AG09319 (cell line): ENCODE data around the gene DARS1.

ENCODE experiments used
- DNase-seq: peaks from one replicate; pipeline ENCODE4 v3.0.0-alpha.2; 2010; ENCODE audit warnings: low read depth; ENCODE audit errors: extremely low read depth
- TF ChIP-seq, protein P1 (sequence below): IDR thresholded peaks from 2 replicates; pipeline ENCODE4 v1.5.1; 2011; ENCODE audit warnings: low read depth, mild to moderate bottlenecking, inconsistent platforms, low read length, moderate library complexity

DARS1 gene

DNA sequence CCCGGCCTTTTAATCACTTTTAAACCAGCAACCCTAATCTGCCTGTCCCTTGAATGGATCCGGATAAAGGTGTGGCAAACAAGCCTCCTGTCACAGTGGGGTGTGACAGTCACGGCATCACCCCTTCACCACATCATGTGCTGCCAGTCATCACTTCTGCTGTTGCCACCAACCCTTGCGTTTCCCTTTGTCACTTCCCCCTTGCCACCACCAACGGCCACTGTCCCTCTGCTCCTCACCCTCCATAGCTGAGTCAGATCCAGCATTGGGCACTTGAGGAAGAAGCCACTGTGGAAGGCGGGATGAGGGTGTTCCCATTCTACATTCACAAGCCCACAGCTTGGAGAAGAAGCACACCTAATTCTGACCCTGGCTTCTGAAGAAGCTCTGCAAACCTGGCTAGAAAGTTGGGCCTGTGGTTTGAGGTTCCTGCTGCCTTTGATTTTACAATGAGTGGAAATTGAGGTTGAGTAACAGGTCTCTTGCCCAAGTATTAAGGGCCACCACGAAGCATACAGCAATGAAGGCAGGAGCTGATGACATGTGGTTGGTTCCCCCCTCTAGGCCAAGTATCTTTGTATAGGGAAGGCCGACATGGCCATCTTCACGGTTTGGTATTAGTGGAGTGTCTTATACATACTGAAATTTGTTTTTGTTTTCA, 22.9 kb upstream of the DARS1 start:
- DNase-seq: no peak
- TF ChIP-seq, protein P1, sequence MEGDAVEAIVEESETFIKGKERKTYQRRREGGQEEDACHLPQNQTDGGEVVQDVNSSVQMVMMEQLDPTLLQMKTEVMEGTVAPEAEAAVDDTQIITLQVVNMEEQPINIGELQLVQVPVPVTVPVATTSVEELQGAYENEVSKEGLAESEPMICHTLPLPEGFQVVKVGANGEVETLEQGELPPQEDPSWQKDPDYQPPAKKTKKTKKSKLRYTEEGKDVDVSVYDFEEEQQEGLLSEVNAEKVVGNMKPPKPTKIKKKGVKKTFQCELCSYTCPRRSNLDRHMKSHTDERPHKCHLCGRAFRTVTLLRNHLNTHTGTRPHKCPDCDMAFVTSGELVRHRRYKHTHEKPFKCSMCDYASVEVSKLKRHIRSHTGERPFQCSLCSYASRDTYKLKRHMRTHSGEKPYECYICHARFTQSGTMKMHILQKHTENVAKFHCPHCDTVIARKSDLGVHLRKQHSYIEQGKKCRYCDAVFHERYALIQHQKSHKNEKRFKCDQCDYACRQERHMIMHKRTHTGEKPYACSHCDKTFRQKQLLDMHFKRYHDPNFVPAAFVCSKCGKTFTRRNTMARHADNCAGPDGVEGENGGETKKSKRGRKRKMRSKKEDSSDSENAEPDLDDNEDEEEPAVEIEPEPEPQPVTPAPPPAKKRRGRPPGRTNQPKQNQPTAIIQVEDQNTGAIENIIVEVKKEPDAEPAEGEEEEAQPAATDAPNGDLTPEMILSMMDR: no peak

DNA sequence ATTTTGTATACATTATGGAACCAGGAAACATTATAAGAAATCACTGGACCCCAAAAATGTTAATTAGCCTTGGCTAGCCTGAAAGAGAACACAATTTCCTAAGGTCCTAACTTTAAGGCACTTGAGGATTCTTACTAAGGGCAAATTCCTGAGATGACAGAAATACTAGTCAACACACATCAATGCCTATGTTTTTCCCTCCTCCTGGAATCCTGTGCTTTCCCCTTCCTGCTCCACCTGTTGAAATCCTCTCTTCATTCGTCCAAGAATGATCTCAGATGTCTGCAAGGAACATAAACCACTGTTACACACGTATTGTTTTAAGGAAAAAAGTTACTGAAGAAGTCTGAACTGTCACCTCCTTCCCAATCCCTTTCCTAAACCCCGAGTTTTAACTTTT, 21.2 kb upstream of the DARS1 start:
- TF ChIP-seq, protein P1: no peak
- DNase-seq: no peak

DNA sequence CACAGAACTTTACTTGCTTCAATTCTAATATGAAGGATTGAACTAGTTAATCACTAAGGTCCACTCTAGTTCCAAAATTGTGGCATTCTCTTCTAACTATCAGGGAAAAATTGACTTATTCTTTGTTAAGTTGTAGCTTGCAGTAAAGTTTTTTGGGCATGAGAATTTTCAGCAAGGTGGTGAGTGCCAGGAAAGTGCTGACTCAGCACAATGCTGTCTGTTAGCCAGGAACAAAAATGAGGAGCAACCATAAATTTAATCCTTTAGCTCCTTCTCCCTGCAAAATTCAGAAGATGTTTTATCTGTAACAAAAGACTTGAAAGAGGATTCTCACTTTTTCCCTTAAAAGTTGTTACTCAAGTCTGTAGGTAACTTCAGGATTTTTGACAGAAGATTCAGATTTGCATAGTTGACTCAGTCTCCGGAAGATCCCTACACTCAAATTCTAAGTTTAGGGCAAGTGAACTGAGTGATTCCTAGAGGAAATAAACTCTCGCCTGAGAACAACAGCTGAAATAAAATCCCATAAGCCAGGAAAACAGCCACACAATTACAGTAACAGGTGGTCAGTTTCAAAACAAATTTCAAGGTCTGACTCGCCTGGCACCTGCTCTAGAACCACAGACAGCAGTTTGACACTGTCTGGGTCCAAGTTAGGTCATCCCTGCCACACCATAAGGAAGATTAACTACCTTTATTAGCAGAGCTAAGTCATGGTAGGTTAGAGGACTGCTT, 20.2 kb upstream of the DARS1 start:
- DNase-seq: no peak
- TF ChIP-seq, protein P1: no peak

DNA sequence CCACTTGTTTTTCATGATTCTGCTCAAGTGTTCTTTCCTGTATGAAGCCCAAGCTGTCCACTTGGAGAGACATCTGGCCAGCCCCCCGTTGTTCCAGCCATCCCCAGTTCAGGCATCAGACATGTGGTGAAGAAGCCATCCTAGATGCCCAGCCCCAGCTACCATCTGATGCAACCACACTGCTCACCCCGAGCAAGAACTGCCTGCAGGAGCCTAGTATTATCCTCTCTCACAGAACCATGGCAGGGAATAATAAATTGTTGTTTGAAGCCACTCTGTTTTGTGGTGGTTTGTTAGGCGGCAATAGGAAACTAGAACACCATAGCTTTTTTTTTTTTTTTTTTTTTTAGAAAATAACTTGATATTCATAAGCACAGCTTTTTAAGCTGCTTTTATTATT, 19.5 kb upstream of the DARS1 start:
- TF ChIP-seq, protein P1: no peak
- DNase-seq: no peak

DNA sequence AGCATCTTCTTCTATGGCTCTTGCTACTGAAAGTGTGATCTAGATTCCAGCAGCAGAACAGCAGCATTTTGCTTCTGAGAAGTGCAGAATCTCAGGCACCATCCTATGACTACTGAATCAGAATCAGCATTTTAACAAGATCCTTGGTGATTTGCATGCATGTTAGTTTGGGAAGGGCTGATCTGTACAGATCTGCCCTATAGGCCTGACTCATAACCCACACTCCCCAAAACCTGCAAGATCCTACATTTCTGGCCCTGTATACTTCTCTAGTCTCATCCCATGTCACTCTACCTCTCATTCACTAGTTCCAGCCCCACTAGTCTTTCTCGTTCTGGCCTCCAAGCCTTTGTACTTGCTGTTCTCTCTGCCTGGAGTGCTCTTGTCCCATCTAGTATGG, 15.7 kb upstream of the DARS1 start:
- DNase-seq: no peak
- TF ChIP-seq, protein P1: no peak

DNA sequence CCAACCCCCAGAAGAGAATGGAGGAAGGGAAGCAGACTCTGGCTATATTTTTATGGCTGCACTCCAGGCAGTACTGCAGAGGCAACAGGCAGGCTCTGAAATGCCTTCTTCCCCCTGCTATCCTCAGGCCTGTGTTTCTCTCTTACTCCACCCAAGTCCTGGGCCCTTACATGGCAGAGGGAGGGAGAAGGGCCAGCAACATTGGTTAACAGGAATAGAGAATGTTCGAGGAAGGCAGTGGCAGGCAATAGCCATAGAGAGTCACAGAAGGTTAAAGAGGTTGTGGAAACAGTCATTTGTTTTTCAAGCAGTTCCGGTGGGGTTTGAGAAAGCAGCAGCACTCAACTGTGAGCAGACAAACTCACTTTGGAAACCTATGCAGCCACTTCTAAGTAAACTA, 15.1 kb upstream of the DARS1 start:
- TF ChIP-seq, protein P1: no peak
- DNase-seq: no peak

DNA sequence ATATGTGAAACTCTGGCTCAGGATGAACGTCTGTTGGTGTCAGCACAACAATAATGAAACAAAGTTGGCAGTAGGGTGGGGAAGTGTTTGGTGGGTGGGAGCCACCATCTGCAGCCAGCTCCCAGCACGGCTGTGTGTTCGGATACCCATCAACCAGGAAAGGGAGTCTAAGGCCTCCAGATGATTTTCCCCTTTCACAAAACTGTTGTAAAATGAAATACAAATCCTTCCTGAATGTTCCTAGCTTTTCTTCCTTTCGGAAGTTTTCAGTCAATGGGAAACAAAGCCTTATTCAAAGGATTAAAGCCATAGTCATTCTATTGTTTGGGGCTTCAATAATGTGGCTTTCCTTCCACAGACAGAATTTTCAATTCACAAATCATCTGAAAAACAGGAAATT, 14.5 kb upstream of the DARS1 start:
- DNase-seq: no peak
- TF ChIP-seq, protein P1: no peak
